Activated CD8-positive, alpha-beta T cell treated with anti-CD3 and anti-CD28 coated beads, Interleukin-2, amount 10 ng/mL, durations not matched to agents 7 days and 5 days (primary cell): ENCODE data around the gene CACNA1C. TPM values are rescaled to one million over a fixed set of nuclear protein-coding genes. Genes with fewer than 3 reads are reported as not detected.

ENCODE experiments used
- ATAC-seq: fragments of 150-1000 bp; cut with Tn5 transposase; one replicate; pipeline ENCODE4 v1.10.0; 2021; ENCODE audit warnings: moderate library complexity
- CTCF ChIA-PET: fragments of 350-600 bp; sonication (Branson Sonifier 250); formaldehyde crosslinking; loops from one replicate; lab custom pipeline; 2021; ENCODE audit warnings: antibody characterized with exemption; lab: Charles Lee
- POLR2A ChIA-PET: fragments of 350-600 bp; sonication (Branson Sonifier 250); formaldehyde crosslinking; loops from one replicate; lab custom pipeline; 2021; ENCODE audit warnings: antibody characterized with exemption; lab: Charles Lee
- DNase-seq: peaks from one replicate; pipeline ENCODE4 v3.0.0-alpha.2; 2020
- H3K27ac Mint-ChIP-seq: one replicate; pipeline ENCODE4 v1.8.0; 2021; ENCODE audit warnings: mild to moderate bottlenecking, mixed read lengths
- H3K27me3 Mint-ChIP-seq: one replicate; pipeline ENCODE4 v1.8.0; 2021; ENCODE audit warnings: low read depth, mixed read lengths
- H3K36me3 Mint-ChIP-seq: one replicate; pipeline ENCODE4 v1.8.0; 2021; ENCODE audit warnings: low read depth, mixed read lengths
- H3K4me1 Mint-ChIP-seq: one replicate; pipeline ENCODE4 v1.8.0; 2021; ENCODE audit warnings: low read depth, mixed read lengths
- H3K4me3 Mint-ChIP-seq: one replicate; pipeline ENCODE4 v1.8.0; 2021; ENCODE audit warnings: mild to moderate bottlenecking, mixed read lengths
- H3K9me3 Mint-ChIP-seq: one replicate; pipeline ENCODE4 v1.8.0; 2022; ENCODE audit warnings: mixed read lengths; ENCODE audit not compliant: insufficient read depth
- total RNA-seq, 2 experiments: library from RNA; stranded (reverse); gene quantifications; one replicate each; pipeline ENCODE4 v1.2.3, GENCODE V29; 2021

The CACNA1C gene
- under 1 TPM; 0.08 TPM for total RNA-seq

DNA sequence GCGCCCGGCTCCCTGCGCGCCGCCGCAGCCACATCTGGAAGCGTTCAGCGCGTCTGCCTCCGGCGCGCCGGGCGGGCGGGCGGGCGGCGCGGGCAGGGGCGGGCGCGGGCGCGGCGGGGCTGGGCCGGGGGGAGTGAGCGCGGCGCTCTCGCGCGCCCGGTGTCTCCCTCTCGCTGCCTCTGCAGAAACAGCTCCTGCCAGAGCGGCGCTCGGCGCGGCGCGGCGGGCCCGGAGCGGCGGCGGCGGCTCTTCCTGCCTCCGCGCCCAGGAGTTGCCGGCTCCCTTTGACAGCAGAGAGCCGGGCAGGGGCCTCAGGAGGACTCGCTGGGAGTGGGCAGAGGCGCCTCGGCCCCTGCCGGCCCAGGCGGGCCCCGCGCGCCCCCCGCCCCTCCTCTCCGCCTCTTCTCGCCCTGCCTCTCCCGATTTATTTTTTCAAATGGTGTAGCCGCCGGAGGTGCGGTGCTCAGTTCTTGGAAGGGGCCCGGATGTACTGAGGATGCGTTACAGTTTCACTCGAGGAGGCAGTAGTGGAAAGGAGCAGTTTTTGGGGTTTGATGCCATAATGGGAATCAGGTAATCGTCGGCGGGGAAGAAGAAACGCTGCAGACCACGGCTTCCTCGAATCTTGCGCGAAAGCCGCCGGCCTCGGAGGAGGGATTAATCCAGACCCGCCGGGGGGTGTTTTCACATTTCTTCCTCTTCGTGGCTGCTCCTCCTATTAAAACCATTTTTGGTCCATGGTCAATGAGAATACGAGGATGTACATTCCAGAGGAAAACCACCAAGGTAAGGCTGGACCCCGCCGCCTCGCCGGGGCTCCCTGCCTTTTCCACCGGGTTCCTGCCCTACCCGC, at the start of gene CACNA1C:
CACNA1C (plus strand) TSS at position 162 of the 853 bp plus-strand sequence; CDS start at position 738, 576 bp downstream.
- peak within 1 kb of the TSS; percentile 42 for H3K27ac Mint-ChIP-seq
- CTCF ChIA-PET, result no interaction called here
- POLR2A ChIA-PET, result no interaction called here

DNA sequence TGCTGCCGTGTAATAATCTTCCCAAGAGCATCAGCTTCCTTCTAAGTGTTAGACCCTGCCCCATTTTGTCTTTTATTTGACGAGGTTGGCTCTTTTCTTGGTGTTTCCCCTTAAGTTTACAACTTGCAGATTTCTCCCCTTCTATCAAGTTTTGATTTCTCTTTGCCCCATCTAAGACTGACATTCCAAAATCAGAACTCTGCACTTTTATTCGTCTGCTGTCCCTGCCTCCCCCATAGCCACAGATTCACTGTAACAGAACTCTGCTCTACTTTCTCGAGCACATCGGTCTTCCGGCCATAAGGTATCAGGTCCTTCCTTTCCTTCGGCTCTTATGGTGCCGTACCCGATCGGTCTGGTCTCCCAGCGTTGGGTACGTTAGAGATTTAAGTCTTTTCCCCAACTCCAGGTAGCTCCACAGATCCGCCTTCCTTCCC, 49.1 kb upstream of the CACNA1C start:
- H3K27me3 Mint-ChIP-seq, result peaks cover 11% of the 10 kb centered on the region
- CTCF ChIA-PET, result interaction anchor here (0.7 to 2.0 kb wide), 3 partner anchors 31 to 213 kb away, joined by 3 to 7 read pairs (median 7); no protein-coding TSS in a partner anchor
- peak; percentile 49 for ATAC-seq

More for the DNA sequence above, at the start of gene CACNA1C:
- H3K27me3 Mint-ChIP-seq, result peaks cover 80% of the 10 kb centered on the region
- H3K4me1 Mint-ChIP-seq, result peaks cover 19% of the 10 kb centered on the region
- peak within 1 kb of the TSS; percentile 73 for H3K4me3 Mint-ChIP-seq
- H3K9me3 Mint-ChIP-seq, result no peaks in the 10 kb centered on the region
- DNase-seq (peak; percentile 57), ATAC-seq (peak; percentile 87)
- H3K36me3 Mint-ChIP-seq, result no peaks in the 10 kb centered on the region

DNA sequence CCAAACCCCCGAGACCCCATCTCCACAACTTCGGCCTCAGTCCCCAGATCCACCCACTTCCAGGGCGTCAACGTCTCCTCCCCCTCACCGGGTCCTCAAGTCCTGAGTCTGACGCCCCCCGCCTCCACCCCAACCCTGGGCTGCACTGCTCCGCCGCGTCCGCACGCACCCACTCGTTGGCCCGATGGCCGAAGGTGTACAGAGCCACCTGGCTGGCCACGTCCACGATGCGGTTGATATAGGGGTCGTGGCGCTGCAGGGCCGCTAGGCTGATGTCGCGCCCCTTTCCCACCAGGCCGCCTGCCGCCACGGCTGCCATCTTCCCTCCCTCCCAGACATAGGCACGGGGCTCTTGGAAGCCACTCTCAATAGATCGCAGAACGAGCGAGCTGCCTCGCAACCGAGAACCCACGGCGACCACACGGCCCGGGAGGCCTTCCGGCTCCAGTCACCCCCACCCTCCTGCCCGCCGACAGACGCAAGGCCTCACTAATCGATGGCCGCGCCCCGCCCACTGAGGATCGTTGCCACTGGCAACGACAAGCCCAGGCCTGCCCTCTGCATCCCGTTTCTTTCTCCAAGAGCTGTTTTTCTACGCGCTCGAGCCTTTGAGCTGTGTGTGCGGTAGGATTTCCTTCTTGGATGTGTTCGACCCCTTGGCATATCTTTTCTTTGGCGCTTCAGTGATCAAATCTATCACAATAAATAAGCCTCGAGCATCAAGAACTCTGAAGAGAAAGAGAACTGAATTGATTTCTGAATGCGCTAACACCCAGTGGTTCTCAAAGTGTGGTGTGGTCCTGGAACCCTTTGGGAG, 48.5 kb upstream of the CACNA1C start, which contains the start of gene DCP1B:
DCP1B (minus strand) TSS at position 345 of the 817 bp plus-strand sequence; CDS start at position 319, 26 bp downstream.
- Mint-ChIP-seq H3K27ac (peak within 1 kb of the TSS; percentile 99), H3K27me3 (peaks cover 13% of the 10 kb centered on the region), H3K4me1 (peaks cover 29% of the 10 kb centered on the region), H3K36me3 (peaks cover 13% of the 10 kb centered on the region), H3K9me3 (peaks cover 7% of the 10 kb centered on the region), H3K4me3 (peak within 1 kb of the TSS; percentile 98)
- DNase-seq, result peak; percentile 97
- CTCF ChIA-PET, result interaction anchor here (0.6 to 2.0 kb wide), 4 partner anchors 30 to 213 kb away, joined by 3 to 7 read pairs (median 6); no protein-coding TSS in a partner anchor
- peak; percentile 99 for ATAC-seq
- POLR2A ChIA-PET, result interaction anchor here (0.9 to 1.4 kb wide), 3 partner anchors 9 to 11 kb away, joined by 3 to 5 read pairs (median 4); no protein-coding TSS in a partner anchor

More for the DNA sequence above, 49.1 kb upstream of the CACNA1C start:
- Mint-ChIP-seq H3K4me1 (peaks cover 29% of the 10 kb centered on the region), H3K27ac (peak overlapping the region; percentile 99), H3K9me3 (peaks cover 7% of the 10 kb centered on the region), H3K4me3 (peak overlapping the region; percentile 98), H3K36me3 (peaks cover 13% of the 10 kb centered on the region)
- no peak for DNase-seq
- POLR2A ChIA-PET, result interaction anchor here (0.9 to 1.4 kb wide), 3 partner anchors 8 to 10 kb away, joined by 3 to 5 read pairs (median 4); no protein-coding TSS in a partner anchor

DNA sequence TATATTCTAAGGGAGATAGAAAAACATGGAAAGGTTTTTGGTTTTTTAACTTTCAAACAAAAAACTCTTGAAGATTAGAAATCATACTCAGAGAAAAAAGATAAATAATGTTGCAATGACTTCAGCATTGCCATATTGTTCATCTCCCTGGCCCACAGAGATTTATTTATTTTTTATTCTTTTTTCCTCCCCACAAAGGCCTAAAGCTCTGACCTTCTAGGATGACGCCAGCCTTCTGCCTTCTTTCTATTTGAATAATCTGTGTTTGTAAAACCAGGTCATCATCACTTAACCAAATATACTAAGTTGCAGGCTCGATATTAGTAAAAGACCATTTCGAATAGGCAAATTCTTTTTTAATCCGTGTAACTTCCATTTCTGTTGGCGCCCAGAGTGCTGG, 44.1 kb upstream of the CACNA1C start:
- no peak overlapping the region for H3K27ac Mint-ChIP-seq
- peaks cover 10% of the 10 kb centered on the region for H3K36me3 Mint-ChIP-seq
- peaks cover 15% of the 10 kb centered on the region for H3K4me1 Mint-ChIP-seq
- DNase-seq (no peak), ATAC-seq (no peak)
- H3K9me3 Mint-ChIP-seq, result peaks cover 7% of the 10 kb centered on the region
- no peak overlapping the region for H3K4me3 Mint-ChIP-seq
- ChIA-PET POLR2A (no interaction called here), CTCF (interaction anchor here (1.8 to 2.1 kb wide), 2 partner anchors 9 to 68 kb away, joined by 3 to 6 read pairs; no protein-coding TSS in a partner anchor)
- peaks cover 28% of the 10 kb centered on the region for H3K27me3 Mint-ChIP-seq

DNA sequence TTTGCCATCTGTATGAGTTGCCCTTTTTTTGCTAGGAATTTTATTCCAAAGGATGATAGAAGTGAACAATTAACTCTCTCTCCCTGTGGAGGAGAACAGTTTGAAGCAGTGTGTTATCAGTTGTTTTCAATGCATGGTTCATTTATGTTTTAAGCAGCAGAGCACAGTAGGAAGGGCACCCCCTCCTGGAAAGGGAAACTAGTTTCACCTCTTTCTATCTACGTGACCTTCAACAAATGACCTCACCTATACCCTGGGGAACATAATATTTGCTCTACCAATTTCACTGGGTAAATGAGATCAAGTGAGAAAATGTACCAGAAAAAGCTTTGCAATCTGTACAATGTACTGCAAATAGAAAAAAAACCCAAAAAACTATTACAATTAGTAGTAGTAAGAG, 43.2 kb upstream of the CACNA1C start:
- POLR2A ChIA-PET, result no interaction called here
- H3K36me3 Mint-ChIP-seq, result peaks cover 1% of the 10 kb centered on the region
- H3K4me3 Mint-ChIP-seq, result no peak overlapping the region
- no peak for ATAC-seq
- no peak overlapping the region for H3K27ac Mint-ChIP-seq
- H3K4me1 Mint-ChIP-seq, result peaks cover 7% of the 10 kb centered on the region
- peaks cover 28% of the 10 kb centered on the region for H3K27me3 Mint-ChIP-seq
- DNase-seq, result no peak
- CTCF ChIA-PET, result interaction anchor here (1.8 kb wide), 1 partner anchor 70 kb away, joined by 7 read pairs; no protein-coding TSS in a partner anchor
- H3K9me3 Mint-ChIP-seq, result peaks cover 5% of the 10 kb centered on the region

DNA sequence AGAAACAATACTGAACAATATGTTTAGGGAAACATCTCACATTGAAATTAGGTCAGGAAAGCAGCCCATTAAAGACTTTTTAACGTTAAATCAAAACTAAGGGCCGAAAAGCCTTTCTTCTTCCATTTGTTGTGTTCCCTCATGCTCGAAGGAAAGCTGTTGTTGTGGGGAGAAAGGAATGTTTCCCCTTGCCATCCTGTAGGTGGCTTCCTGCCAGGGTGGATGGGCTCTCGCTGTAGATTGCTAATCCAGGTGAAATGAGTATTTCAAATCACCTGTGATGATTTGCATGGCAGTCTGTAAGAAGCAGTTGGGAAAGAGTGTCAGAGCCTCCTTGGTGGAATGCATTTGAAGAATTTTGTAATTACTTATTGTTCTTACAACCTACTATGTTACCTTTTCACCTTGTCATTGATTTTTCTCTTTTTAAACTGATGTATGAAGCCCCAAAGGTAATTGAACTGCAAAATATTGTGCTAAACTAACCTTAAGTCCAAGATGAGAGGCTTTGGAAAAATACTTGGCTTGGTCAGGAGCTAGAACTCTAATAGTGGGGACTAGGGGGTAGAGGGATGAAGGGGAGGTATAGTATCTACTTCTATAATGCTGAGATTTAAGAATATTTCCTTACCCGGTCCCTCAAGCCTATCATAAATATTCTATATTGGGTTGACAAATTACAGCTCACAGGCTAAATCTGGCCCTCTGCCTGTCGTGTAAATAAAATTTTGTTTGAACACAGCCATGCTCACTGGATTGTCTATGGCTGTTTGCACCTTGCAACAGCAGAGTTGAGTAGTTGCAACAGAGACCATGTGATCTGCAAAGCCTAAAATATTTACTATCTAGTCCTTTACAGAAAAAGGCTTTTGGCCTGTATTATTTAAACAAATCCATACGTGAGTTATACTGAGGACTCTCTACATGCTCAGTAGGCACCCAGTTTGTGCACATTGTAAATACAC, 40.9 kb upstream of the CACNA1C start:
- H3K27me3 Mint-ChIP-seq, result peaks cover 26% of the 10 kb centered on the region
- no peaks in the 10 kb centered on the region for H3K36me3 Mint-ChIP-seq
- no peak overlapping the region for H3K4me3 Mint-ChIP-seq
- ATAC-seq, result no peak
- H3K4me1 Mint-ChIP-seq, result no peaks in the 10 kb centered on the region
- ChIA-PET POLR2A (no interaction called here), CTCF (interaction anchor here (1.1 kb wide), 1 partner anchor 216 kb away, joined by 3 read pairs; no protein-coding TSS in a partner anchor)
- DNase-seq, result no peak
- no peaks in the 10 kb centered on the region for H3K9me3 Mint-ChIP-seq
- H3K27ac Mint-ChIP-seq, result no peak overlapping the region

DNA sequence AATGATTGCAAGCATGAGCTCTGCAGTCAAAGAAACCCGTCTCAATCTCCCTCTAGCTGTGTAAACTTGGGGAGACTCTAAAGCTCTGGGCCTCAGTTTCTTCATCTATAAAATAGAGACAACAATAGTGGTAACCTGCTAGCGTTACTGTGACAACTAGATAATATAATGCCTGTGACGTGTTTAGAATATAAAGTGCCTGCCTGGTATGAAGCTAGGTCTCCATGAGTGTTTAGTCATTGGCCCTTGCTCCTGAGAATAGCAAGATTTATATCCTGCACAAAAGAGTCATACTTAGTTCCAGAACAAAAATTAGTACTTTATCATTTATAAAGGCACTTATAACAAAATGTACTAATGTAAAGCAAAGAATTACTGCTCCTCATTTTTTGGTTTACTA, 39.7 kb upstream of the CACNA1C start:
- Mint-ChIP-seq H3K4me3 (no peak overlapping the region), H3K27ac (no peak overlapping the region), H3K36me3 (no peaks in the 10 kb centered on the region), H3K27me3 (peaks cover 22% of the 10 kb centered on the region), H3K9me3 (no peaks in the 10 kb centered on the region), H3K4me1 (no peaks in the 10 kb centered on the region)
- DNase-seq, result no peak
- ChIA-PET CTCF (interaction anchor here (1.0 to 1.1 kb wide), 2 partner anchors 73 to 218 kb away, joined by 3 read pairs; no protein-coding TSS in a partner anchor), POLR2A (no interaction called here)
- no peak for ATAC-seq

DNA sequence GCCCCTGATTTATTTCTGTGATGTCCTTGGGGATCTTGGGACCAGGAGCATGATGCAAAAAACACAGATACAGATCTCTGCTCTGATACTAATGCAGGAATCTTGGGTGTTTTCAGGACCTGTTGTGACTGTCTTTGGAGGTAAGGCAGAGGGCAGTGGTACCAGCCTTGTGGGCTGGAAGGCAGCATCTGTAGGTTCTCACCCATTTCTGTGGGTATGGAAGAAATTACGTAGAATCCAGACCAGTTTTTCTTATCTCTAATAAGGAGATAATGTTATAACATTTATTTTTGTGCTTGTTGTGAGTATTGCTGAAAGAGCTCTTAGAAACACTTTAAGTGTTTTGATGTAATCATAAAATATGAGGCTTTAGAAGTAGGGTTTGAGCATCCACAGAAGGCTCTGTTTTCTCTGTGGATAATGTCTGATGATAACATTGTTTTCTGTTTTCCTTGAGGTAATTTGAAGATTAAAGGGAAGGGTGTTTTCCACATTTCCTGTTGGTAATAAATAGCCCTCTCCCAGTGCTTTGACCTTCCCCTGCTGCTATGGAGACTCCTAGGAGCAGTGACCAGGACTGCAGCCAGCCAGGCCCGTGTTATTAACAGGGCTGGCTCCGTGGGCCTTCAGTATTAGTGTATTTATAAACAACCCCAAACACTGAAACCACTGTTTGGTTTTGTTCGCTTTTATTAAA, 39.1 kb upstream of the CACNA1C start:
- H3K27me3 Mint-ChIP-seq, result peaks cover 20% of the 10 kb centered on the region
- ChIA-PET POLR2A (no interaction called here), CTCF (interaction anchor here (1.0 to 1.8 kb wide), 2 partner anchors 21 to 74 kb away, joined by 3 to 6 read pairs; no protein-coding TSS in a partner anchor)
- no peak overlapping the region for H3K4me3 Mint-ChIP-seq
- ATAC-seq, result no peak
- DNase-seq, result no peak
- no peaks in the 10 kb centered on the region for H3K9me3 Mint-ChIP-seq
- no peak overlapping the region for H3K27ac Mint-ChIP-seq
- H3K4me1 Mint-ChIP-seq, result no peaks in the 10 kb centered on the region
- no peaks in the 10 kb centered on the region for H3K36me3 Mint-ChIP-seq

DNA sequence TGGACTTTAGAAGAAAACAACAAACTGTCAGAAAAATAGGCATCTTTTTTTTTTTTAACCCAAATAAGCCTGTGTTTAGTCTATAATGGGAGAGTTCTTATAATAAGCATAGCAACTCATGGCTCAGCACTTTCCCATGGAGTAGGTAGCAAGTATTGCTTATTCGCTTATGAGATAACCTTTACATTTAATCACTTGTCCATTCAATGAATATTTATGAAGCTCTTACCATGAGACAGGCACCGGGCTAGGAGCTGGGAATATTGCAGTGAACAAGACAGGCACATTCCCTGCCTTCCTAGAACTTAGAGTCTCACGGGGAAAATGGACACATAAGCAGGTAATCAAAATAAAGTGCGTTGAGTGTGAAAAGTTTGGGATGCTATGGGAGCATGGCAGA, 38.6 kb upstream of the CACNA1C start:
- Mint-ChIP-seq H3K4me3 (no peak overlapping the region), H3K27ac (no peak overlapping the region), H3K4me1 (no peaks in the 10 kb centered on the region), H3K9me3 (no peaks in the 10 kb centered on the region), H3K36me3 (no peaks in the 10 kb centered on the region), H3K27me3 (peaks cover 24% of the 10 kb centered on the region)
- ChIA-PET CTCF (interaction anchor here (1.8 kb wide), 1 partner anchor 20 kb away, joined by 6 read pairs; no protein-coding TSS in a partner anchor), POLR2A (no interaction called here)
- ATAC-seq (no peak), DNase-seq (no peak)
